Suprapubic skin (tissue), 4 donors: Measurements from ENCODE around the gene EPB41L4A.

Experiments used
- CTCF ChIP-seq, 2 donors: fragments of 200-600 bp in 1 of 2; fragments of 450-650 bp in 1 of 2; sonication (generic) in 1 of 2; IDR thresholded peaks; one replicate each; pipeline ENCODE4 v1.5.1; 2016 to 2019; ENCODE audit warnings: antibody characterized with exemption in 2 of 2, mild to moderate bottlenecking in 1 of 2, moderate library complexity in 1 of 2
- POLR2A ChIP-seq, 2 donors: fragments of 450-650 bp; IDR thresholded peaks; one replicate each; pipeline ENCODE4 v1.6.1; 2017; ENCODE audit warnings: antibody characterized with exemption in 2 of 2, mild to moderate bottlenecking in 2 of 2, moderate library complexity in 2 of 2
- POLR2AphosphoS5 ChIP-seq, 3 donors: sonication (generic); formaldehyde crosslinking; IDR thresholded peaks; one replicate each; pipeline ENCODE4 v1.6.1; 2017; ENCODE audit warnings: antibody characterized with exemption in 3 of 3

DNA sequence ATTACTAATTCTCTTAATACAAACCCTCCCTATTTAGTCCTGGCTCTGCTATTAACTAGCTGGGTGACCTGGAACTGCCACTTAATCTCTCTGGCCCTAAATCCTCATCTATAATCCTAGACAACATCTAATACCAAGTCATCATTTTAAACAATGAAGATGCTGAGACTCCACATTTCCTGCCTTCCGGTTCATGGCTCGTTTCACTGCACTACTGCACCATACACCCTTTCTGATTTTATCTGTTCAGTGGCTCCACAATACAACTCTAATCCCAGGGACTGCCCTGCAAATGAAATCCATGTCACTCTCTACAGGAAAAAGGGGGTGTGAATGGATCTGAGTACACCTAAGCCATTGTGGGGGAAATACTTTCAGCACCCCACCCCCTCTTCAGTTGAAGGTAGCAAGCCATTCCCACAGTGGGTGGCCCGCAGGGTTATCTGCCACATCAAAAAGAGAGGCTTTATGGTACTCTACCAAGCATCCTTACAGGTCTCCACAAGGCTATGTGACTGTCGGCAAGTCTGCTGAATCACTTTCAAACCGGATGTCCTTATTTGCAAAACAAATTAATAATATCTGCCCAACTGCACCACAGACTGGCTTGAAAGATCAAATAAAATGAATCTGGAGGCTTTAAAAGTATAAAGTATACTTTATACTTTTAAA is 89.5 kb downstream of the EPB41L4A start:
- no peak for TF ChIP-seq CTCF (IDR thresholded peaks at IDR 0.05)
- no peak for TF ChIP-seq POLR2A (IDR thresholded peaks at IDR 0.05)
- no peak for TF ChIP-seq POLR2AphosphoS5 (IDR thresholded peaks at IDR 0.05)
